ENCODE measurements around the gene GET4.
"Not testable (repeated sequence)": the region's sequence is repeated elsewhere in the genome, so short reads cannot be mapped to it uniquely, and the experiment has no call there.

The GET4 gene

GRCh38 chr7:846958-847650, 29.2 kb upstream of the GET4 start:
- DNase-seq = not testable (repeated sequence)

GRCh38 chr7:847728-848127, 28.6 kb upstream of the GET4 start:
- DNase-seq = not testable (repeated sequence)

- no peak for DNase-seq
Measured at GRCh38 chr7:849145-849544, 27.2 kb upstream of the GET4 start.

GRCh38 chr7:849781-850180, 26.6 kb upstream of the GET4 start:
- no peak for DNase-seq

GRCh38 chr7:851204-851603, 25.1 kb upstream of the GET4 start:
- DNase-seq = no peak

GRCh38 chr7:853366-854117, 22.8 kb upstream of the GET4 start:
- DNase-seq = no peak

- no peak for DNase-seq
Measured at GRCh38 chr7:854118-854775, 22.1 kb upstream of the GET4 start.

- no peak for DNase-seq
Measured at GRCh38 chr7:855686-856369, 20.5 kb upstream of the GET4 start.

GRCh38 chr7:856444-857095, 19.8 kb upstream of the GET4 start:
- DNase-seq = no peak

GRCh38 chr7:857661-858060, 18.7 kb upstream of the GET4 start:
- no peak for DNase-seq

- DNase-seq = no peak
Measured at GRCh38 chr7:859359-860030, 16.9 kb upstream of the GET4 start.

GRCh38 chr7:860149-860548, 16.2 kb upstream of the GET4 start:
- DNase-seq = no peak

- no peak for DNase-seq
Measured at GRCh38 chr7:861222-861621, 15.1 kb upstream of the GET4 start.

GRCh38 chr7:862157-862556, 14.2 kb upstream of the GET4 start:
- DNase-seq = no peak

- DNase-seq = no peak
Measured at GRCh38 chr7:863106-863505, 13.2 kb upstream of the GET4 start.

- no peak for DNase-seq
Measured at GRCh38 chr7:865921-866320, 10.4 kb upstream of the GET4 start.

- no peak for DNase-seq
Measured at GRCh38 chr7:867001-867405, 9.4 kb upstream of the GET4 start.

- DNase-seq = no peak
Measured at GRCh38 chr7:867406-868188, 8.8 kb upstream of the GET4 start.

GRCh38 chr7:868189-868486, 8.2 kb upstream of the GET4 start:
- DNase-seq = no peak

- DNase-seq = no peak
Measured at GRCh38 chr7:869348-869747, 7.0 kb upstream of the GET4 start.

GRCh38 chr7:871900-872537, 4.3 kb upstream of the GET4 start:
- DNase-seq = no peak

Measured in NCI-H1436 (cell line).